IMR-90 (cell line): ENCODE results near the gene SS18L1. TPM values are rescaled to one million over a fixed set of nuclear protein-coding genes. Genes with fewer than 3 reads are reported as not detected.

ENCODE experiments used
- ATAC-seq: fragments of 200-7000 bp; cut with Tn5 transposase; 2 replicates; pipeline ENCODE4 v1.9.1; 2020; ENCODE audit warnings: low read depth, mild to moderate bottlenecking, moderate library complexity
- BruUV-seq: library from RNA; stranded (reverse); fragments of 400-500 nt; replicated peaks from 2 replicates; lab custom pipeline; 2021; lab: Mats Ljungman, UMichigan
- CTCF ChIA-PET: fragments of 300-600 bp; formaldehyde crosslinking; extraction: SDS; loops from one replicate; lab custom pipeline; 2021; ENCODE audit warnings: antibody characterized with exemption; lab: Yijun Ruan, JAX
- POLR2A ChIA-PET: fragments of 300-600 bp; sonication (Branson Sonifier 250); formaldehyde crosslinking; loops from one replicate; lab custom pipeline; 2022; ENCODE audit warnings: antibody characterized with exemption; ENCODE audit not compliant: unreplicated experiment; lab: Charles Lee
- DNase-seq: peaks from one replicate; pipeline ENCODE4 v3.0.0; 2013
- H2AFZ ChIP-seq: replicated peaks from 2 replicates; pipeline ENCODE3; 2013; ENCODE audit warnings: low read length, mild to moderate bottlenecking; ENCODE audit not compliant: poor library complexity
- H2AK5ac ChIP-seq: 2 replicates; pipeline ENCODE4 v1.6.1; 2013; ENCODE audit warnings: low read depth, low read length, inconsistent platforms
- H2AK9ac ChIP-seq: replicated peaks from 2 replicates; pipeline ENCODE3; 2013; ENCODE audit warnings: mild to moderate bottlenecking, low read depth, low read length, moderate library complexity; ENCODE audit not compliant: poor library complexity
- H2BK120ac ChIP-seq: 2 replicates; pipeline ENCODE4 v1.6.1; 2013; ENCODE audit warnings: low read depth, low read length, inconsistent platforms
- H2BK15ac ChIP-seq: 3 replicates; pipeline ENCODE4 v1.6.1; 2013; ENCODE audit warnings: low read depth, low read length, inconsistent platforms
- H2BK20ac ChIP-seq: 2 replicates; pipeline ENCODE4 v1.6.1; 2013; ENCODE audit warnings: low read depth, mild to moderate bottlenecking, inconsistent platforms, low read length, moderate library complexity
- H2BK5ac ChIP-seq: 2 replicates; pipeline ENCODE4 v1.6.1; 2013; ENCODE audit warnings: mild to moderate bottlenecking, low read depth, low read length, inconsistent platforms; ENCODE audit not compliant: poor library complexity, severe bottlenecking
- H3K14ac ChIP-seq: replicated peaks from 2 replicates; pipeline ENCODE4 v1.6.1; 2013; ENCODE audit warnings: low read depth, low read length, inconsistent platforms
- H3K18ac ChIP-seq: 2 replicates; pipeline ENCODE4 v1.6.1; 2013; ENCODE audit warnings: low read depth, low read length, control low read depth
- H3K23ac ChIP-seq: 2 replicates; pipeline ENCODE4 v1.6.1; 2013; ENCODE audit warnings: low read depth, low read length, inconsistent platforms
- H3K27ac ChIP-seq: 2 replicates; pipeline ENCODE4 v1.5.1; 2013; ENCODE audit warnings: mild to moderate bottlenecking, control low read depth, low read length; ENCODE audit not compliant: insufficient read depth
- H3K27me3 ChIP-seq: 2 replicates; pipeline ENCODE4 v1.6.1; 2013; ENCODE audit warnings: low read length; ENCODE audit not compliant: control insufficient read depth, insufficient read depth
- H3K36me3 ChIP-seq: 2 replicates; pipeline ENCODE4 v1.6.1; 2013; ENCODE audit warnings: low read length, mixed read lengths; ENCODE audit not compliant: control insufficient read depth, insufficient read depth
- H3K4ac ChIP-seq: 2 replicates; pipeline ENCODE4 v1.6.1; 2013; ENCODE audit warnings: low read depth, low read length, inconsistent platforms
- H3K4me1 ChIP-seq: 2 replicates; pipeline ENCODE4 v1.6.1; 2013; ENCODE audit warnings: low read length, mixed read lengths; ENCODE audit not compliant: control insufficient read depth, insufficient read depth
- H3K4me2 ChIP-seq: 2 replicates; pipeline ENCODE4 v1.6.1; 2013; ENCODE audit warnings: low read depth, mild to moderate bottlenecking, control low read depth, low read length, moderate library complexity
- H3K4me3 ChIP-seq: 2 replicates; pipeline ENCODE4 v1.5.1; 2013; ENCODE audit warnings: low read depth, mild to moderate bottlenecking, control low read depth, low read length, moderate library complexity; ENCODE audit not compliant: insufficient read depth
- H3K56ac ChIP-seq: 2 replicates; pipeline ENCODE4 v1.6.1; 2013; ENCODE audit warnings: low read length, inconsistent platforms; ENCODE audit not compliant: insufficient read depth; ENCODE audit errors: extremely low read depth
- H3K79me1 ChIP-seq, 2 experiments: 2 replicates each; pipeline ENCODE4 v1.6.1; 2013; ENCODE audit warnings: low read length in 2 of 2, inconsistent platforms in 1 of 2, low read depth in 1 of 2
- H3K9ac ChIP-seq: 2 replicates; pipeline ENCODE4 v1.6.1; 2013; ENCODE audit warnings: low read depth, low read length, control low read depth
- H3K9me1 ChIP-seq: 2 replicates; pipeline ENCODE4 v1.6.1; 2013; ENCODE audit warnings: low read length, inconsistent platforms; ENCODE audit not compliant: insufficient read depth
- H3K9me3 ChIP-seq: 2 replicates; pipeline ENCODE4 v1.6.1; 2013; ENCODE audit warnings: low read length; ENCODE audit not compliant: control insufficient read depth, insufficient read depth
- H4K20me1 ChIP-seq: 2 replicates; pipeline ENCODE4 v1.6.1; 2013; ENCODE audit warnings: low read length, inconsistent platforms; ENCODE audit not compliant: insufficient read depth
- H4K5ac ChIP-seq: 2 replicates; pipeline ENCODE4 v1.6.1; 2013; ENCODE audit warnings: mild to moderate bottlenecking, low read depth, low read length, control low read depth
- H4K8ac ChIP-seq, 2 experiments: 2 replicates each; pipeline ENCODE4 v1.6.1; 2013; ENCODE audit warnings: low read depth in 2 of 2, low read length in 2 of 2, control low read depth in 1 of 2, inconsistent platforms in 1 of 2
- H4K91ac ChIP-seq: 2 replicates; pipeline ENCODE4 v1.6.1; 2013; ENCODE audit warnings: low read depth, low read length, inconsistent platforms; ENCODE audit not compliant: insufficient read depth
- BHLHE40 ChIP-seq: fragments of 150-350 bp; IDR thresholded peaks from 2 replicates; pipeline ENCODE4 v1.6.1; 2016; ENCODE audit warnings: mild to moderate bottlenecking, low read depth, low read length
- CEBPB ChIP-seq: IDR thresholded peaks from 2 replicates; pipeline ENCODE4 v1.6.1; 2012; ENCODE audit warnings: low read depth, low read length, improper control_type of control experiment
- CHD1 ChIP-seq: IDR thresholded peaks from 2 replicates; pipeline ENCODE4 v1.6.1; 2012; ENCODE audit warnings: low read depth, low read length, improper control_type of control experiment
- CTCF ChIP-seq: conservative IDR thresholded peaks from 2 replicates; pipeline ENCODE4 v1.5.1; 2012; ENCODE audit warnings: mild to moderate bottlenecking, low read depth, low read length, improper control_type of control experiment
- ELK1 ChIP-seq: fragments of 150-350 bp; IDR thresholded peaks from 2 replicates; pipeline ENCODE4 v1.6.1; 2016; ENCODE audit warnings: low read depth, mild to moderate bottlenecking, low read length, moderate library complexity, borderline replicate concordance
- FOS ChIP-seq: fragments of 150-350 bp; IDR thresholded peaks from 2 replicates; pipeline ENCODE4 v1.6.1; 2016; ENCODE audit warnings: low read depth, low read length
- MAFK ChIP-seq: IDR thresholded peaks from 2 replicates; pipeline ENCODE4 v1.6.1; 2012; ENCODE audit warnings: low read depth, low read length, improper control_type of control experiment
- MAZ ChIP-seq: IDR thresholded peaks from 2 replicates; pipeline ENCODE4 v1.6.1; 2012; ENCODE audit warnings: low read depth, mild to moderate bottlenecking, low read length, improper control_type of control experiment, moderate library complexity, borderline replicate concordance
- MXI1 ChIP-seq: IDR thresholded peaks from 2 replicates; pipeline ENCODE4 v1.6.1; 2012; ENCODE audit warnings: low read depth, mild to moderate bottlenecking, low read length, moderate library complexity, borderline replicate concordance
- NFE2L2 ChIP-seq: fragments of 150-350 bp; IDR thresholded peaks from 2 replicates; pipeline ENCODE4 v1.6.1; 2016; ENCODE audit warnings: low read depth, mild to moderate bottlenecking, low read length
- POLR2A ChIP-seq: IDR thresholded peaks from 2 replicates; pipeline ENCODE4 v1.6.1; 2012; ENCODE audit warnings: mild to moderate bottlenecking, low read depth, low read length
- RAD21 ChIP-seq: IDR thresholded peaks from 2 replicates; pipeline ENCODE4 v1.6.1; 2012; ENCODE audit warnings: low read length, improper control_type of control experiment
- RCOR1 ChIP-seq: IDR thresholded peaks from 2 replicates; pipeline ENCODE4 v1.6.1; 2012; ENCODE audit warnings: mild to moderate bottlenecking, low read length, improper control_type of control experiment; ENCODE audit not compliant: insufficient replicate concordance
- RFX5 ChIP-seq: IDR thresholded peaks from 2 replicates; pipeline ENCODE4 v1.8.0; 2012; ENCODE audit warnings: low read depth, mild to moderate bottlenecking, low read length, moderate library complexity
- SMC3 ChIP-seq: fragments of 150-350 bp; IDR thresholded peaks from 2 replicates; pipeline ENCODE4 v1.6.1; 2016; ENCODE audit warnings: low read depth, mild to moderate bottlenecking, antibody characterized with exemption, low read length, moderate library complexity
- USF2 ChIP-seq: fragments of 150-350 bp; IDR thresholded peaks from 2 replicates; pipeline ENCODE4 v1.6.1; 2017; ENCODE audit warnings: mild to moderate bottlenecking, antibody characterized with exemption, low read length, low read depth
- WGBS, 2 experiments: methylation state at CpG; one replicate each; pipeline versions ENCODE4 v1.1.5 to v1.1.7; 2013; ENCODE audit warnings: missing lambda C conversion rate in 2 of 2; ENCODE audit not compliant: insufficient read length in 1 of 2; ENCODE audit errors: extremely low coverage in 2 of 2; 5-methylcytosine and 5-hydroxymethylcytosine counted together
- dilution Hi-C: fragments of 300-500 bp; cut with HindIII; formaldehyde crosslinking; loops from one replicate; pipeline ENCODE4 v1.14.3; 2018; ENCODE audit warnings: low sequenced_read_pairs; ENCODE audit not compliant: unreplicated experiment
- in situ Hi-C: fragments of 300-500 bp; cut with MboI; formaldehyde crosslinking; loops from 3 replicates; pipeline ENCODE4 v1.14.3; 2019; ENCODE audit warnings: low sequenced_read_pairs, inconsistent platforms, mixed read lengths
- intact Hi-C: fragments of 100-400 bp; cut with micrococcal nuclease; formaldehyde crosslinking; loops from 2 replicates; pipeline ENCODE4 v1.10.0; 2022
- polyA plus RNA-seq, 3 experiments: library from polyadenylated mRNA; depleted of rRNA; stranded (reverse); fragments of >200 nt; gene quantifications; 2 replicates each; pipeline ENCODE4 v1.2.3, GENCODE V29; 2012; ENCODE audit warnings: low replicate concordance in 1 of 3
- total RNA-seq: library from RNA; depleted of rRNA; stranded (reverse); fragments of >200 nt; gene quantifications from 2 replicates; pipeline ENCODE4 v1.2.3, GENCODE V29; 2012

The SS18L1 gene
- total and polyA plus RNA-seq, 2 of the 4 experiments (the other 2 are of a cell fraction), result 8.1 to 12.2 TPM

GRCh38 chr20:62147125-62147524, 3.6 kb downstream of the SS18L1 start:
- in situ Hi-C loops, result no loop called here
- no peak overlapping the region for H3K14ac ChIP-seq
- no peak overlapping the region for H3K27ac ChIP-seq
- ChIA-PET POLR2A (no interaction called here), CTCF (no interaction called here)
- no peak overlapping the region for H3K4ac ChIP-seq
- H3K27me3 ChIP-seq, result no peaks in the 10 kb centered on the region
- DNase-seq (no peak), ATAC-seq (no peak)
- H4K8ac ChIP-seq, result no peak overlapping the region
- H3K9me3 ChIP-seq, result no peaks in the 10 kb centered on the region
- H2BK15ac ChIP-seq, result no peak overlapping the region
- no peak overlapping the region for H4K91ac ChIP-seq
- no peak overlapping the region for H2AK9ac ChIP-seq
- TF ChIP-seq CEBPB (no peak), MXI1 (no peak), POLR2A (no peak), CHD1 (no peak), RAD21 (no peak), RCOR1 (no peak), MAZ (no peak), MAFK (no peak), CTCF (no peak), SMC3 (no peak), FOS (no peak), BHLHE40 (no peak), USF2 (no peak), NFE2L2 (no peak), RFX5 (no peak), ELK1 (no peak)
- no peak overlapping the region for H2BK20ac ChIP-seq
- no peak overlapping the region for H3K56ac ChIP-seq
- H3K79me1 ChIP-seq, result peaks cover 19 to 77% of the 10 kb centered on the region in 2 experiments; a peak in 3 of 4 replicates
- H3K4me1 ChIP-seq, result peaks cover 11% of the 10 kb centered on the region
- H2AFZ ChIP-seq, result no peak overlapping the region
- H3K4me3 ChIP-seq, result no peak overlapping the region
- H3K18ac ChIP-seq, result no peak overlapping the region
- H3K23ac ChIP-seq, result no peak overlapping the region; the same call in 1 of the 2 replicates
- H2BK120ac ChIP-seq, result no peak overlapping the region
- no peak overlapping the region for H3K4me2 ChIP-seq
- peaks cover 43% of the 10 kb centered on the region for H3K9me1 ChIP-seq
- no peak overlapping the region for H4K5ac ChIP-seq
- H4K20me1 ChIP-seq, result peaks cover 85% of the 10 kb centered on the region
- intact Hi-C loops, result no loop called here
- H3K9ac ChIP-seq, result no peak overlapping the region
- BruUV-seq, result no TSS peak
- H2AK5ac ChIP-seq, result no peak overlapping the region
- WGBS, 2 experiments, result 100% methylated on average over 4 of the region's 6 CpGs; no CpG with 5 or more reads in 1 of the 2 experiments
- peaks cover 7% of the 10 kb centered on the region for H3K36me3 ChIP-seq
- H2BK5ac ChIP-seq, result no peak overlapping the region
- dilution Hi-C loops, result no loop called here
